ENCODE results near the gene SPSB3. TPM values are rescaled to one million over a fixed set of nuclear protein-coding genes. Genes with fewer than 3 reads are reported as not detected.

The SPSB3 gene
- total and polyA plus RNA-seq, 2 of the 13 experiments (the other 11 are each of a cell fraction or from before 2014, with no cell fraction given), result 13.2 to 21.9 TPM

DNA sequence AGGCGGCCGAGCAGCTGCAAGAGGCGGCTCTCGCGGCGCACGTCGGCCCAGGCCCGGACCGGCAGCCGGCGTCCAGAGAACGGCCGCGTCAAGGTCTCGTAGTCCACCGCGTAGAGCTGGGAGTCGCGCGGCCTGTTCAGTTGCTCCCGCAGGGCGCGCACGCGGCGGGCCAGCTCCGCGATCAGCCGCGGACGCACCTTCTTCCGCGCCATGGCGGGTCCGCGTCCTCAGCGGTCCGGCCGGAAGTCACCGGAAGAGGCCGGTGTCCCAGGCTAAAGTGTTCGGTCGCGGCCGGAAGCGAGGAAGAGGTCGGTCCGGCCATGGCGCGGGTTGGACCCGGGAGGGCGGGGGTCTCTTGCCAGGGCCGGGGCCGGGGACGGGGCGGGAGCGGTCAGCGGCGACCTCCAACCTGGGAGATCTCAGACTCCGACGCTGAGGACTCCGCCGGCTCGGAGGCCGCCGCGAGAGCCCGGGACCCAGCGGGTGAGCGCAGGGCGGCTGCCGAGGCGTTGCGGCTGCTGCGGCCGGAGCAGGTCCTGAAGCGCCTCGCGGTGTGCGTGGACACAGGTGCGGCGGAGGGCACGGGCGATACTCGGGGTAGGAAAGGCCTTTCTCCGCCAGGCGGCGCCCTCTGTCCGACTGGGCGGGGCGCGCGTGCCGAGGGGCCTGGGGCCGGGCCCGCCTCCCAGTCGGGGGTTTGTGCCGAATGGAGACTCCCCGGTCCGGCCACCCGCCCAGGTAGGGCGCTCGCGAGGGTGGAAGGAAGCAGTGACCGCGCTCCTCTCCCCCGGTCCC, 9.3 kb downstream of the SPSB3 start, which contains the start of gene MRPS34 (continued):
- TF ChIP-seq ZNF563 (CRISPR knock-in tag; IDR thresholded peaks at IDR 0.05), result no peak; the same call in 1 of the 2 replicates
- TF ChIP-seq TOPORS (CRISPR knock-in tag; IDR thresholded peaks at IDR 0.05), result peak; percentile 86
- no peak for TF ChIP-seq ZNF225 (CRISPR knock-in tag; IDR thresholded peaks at IDR 0.05)
- TF ChIP-seq ZNF790 (CRISPR knock-in tag; IDR thresholded peaks at IDR 0.05; ENCODE audit: borderline replicate concordance), result peak; percentile 10; the same call in 1 of the 2 replicates
- 0 out of 2 replicates have a peak, but pooled peaks have one; percentile 22 for TF ChIP-seq RFXANK (CRISPR knock-in tag; IDR thresholded peaks at IDR 0.05)
- peak; percentile 45 for TF ChIP-seq BCL6 (CRISPR knock-in tag; IDR thresholded peaks at IDR 0.05)
- TF ChIP-seq CAMTA2 (CRISPR knock-in tag; IDR thresholded peaks at IDR 0.05; ENCODE audit: borderline replicate concordance), result no peak
- TF ChIP-seq ESRRA (CRISPR knock-in tag; IDR thresholded peaks at IDR 0.05; ENCODE audit: low read depth), result peak; percentile 50; the same call in 1 of the 2 replicates
- TF ChIP-seq ZNF883 (CRISPR knock-in tag; IDR thresholded peaks at IDR 0.05; ENCODE audit: not compliant biosample characterization), result peak; percentile 54
- TF ChIP-seq, protein P1, sequence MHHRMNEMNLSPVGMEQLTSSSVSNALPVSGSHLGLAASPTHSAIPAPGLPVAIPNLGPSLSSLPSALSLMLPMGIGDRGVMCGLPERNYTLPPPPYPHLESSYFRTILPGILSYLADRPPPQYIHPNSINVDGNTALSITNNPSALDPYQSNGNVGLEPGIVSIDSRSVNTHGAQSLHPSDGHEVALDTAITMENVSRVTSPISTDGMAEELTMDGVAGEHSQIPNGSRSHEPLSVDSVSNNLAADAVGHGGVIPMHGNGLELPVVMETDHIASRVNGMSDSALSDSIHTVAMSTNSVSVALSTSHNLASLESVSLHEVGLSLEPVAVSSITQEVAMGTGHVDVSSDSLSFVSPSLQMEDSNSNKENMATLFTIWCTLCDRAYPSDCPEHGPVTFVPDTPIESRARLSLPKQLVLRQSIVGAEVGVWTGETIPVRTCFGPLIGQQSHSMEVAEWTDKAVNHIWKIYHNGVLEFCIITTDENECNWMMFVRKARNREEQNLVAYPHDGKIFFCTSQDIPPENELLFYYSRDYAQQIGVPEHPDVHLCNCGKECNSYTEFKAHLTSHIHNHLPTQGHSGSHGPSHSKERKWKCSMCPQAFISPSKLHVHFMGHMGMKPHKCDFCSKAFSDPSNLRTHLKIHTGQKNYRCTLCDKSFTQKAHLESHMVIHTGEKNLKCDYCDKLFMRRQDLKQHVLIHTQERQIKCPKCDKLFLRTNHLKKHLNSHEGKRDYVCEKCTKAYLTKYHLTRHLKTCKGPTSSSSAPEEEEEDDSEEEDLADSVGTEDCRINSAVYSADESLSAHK (CRISPR knock-in tag; IDR thresholded peaks at IDR 0.05; ENCODE audit: borderline replicate concordance), result no peak
- TF ChIP-seq, protein P2, sequence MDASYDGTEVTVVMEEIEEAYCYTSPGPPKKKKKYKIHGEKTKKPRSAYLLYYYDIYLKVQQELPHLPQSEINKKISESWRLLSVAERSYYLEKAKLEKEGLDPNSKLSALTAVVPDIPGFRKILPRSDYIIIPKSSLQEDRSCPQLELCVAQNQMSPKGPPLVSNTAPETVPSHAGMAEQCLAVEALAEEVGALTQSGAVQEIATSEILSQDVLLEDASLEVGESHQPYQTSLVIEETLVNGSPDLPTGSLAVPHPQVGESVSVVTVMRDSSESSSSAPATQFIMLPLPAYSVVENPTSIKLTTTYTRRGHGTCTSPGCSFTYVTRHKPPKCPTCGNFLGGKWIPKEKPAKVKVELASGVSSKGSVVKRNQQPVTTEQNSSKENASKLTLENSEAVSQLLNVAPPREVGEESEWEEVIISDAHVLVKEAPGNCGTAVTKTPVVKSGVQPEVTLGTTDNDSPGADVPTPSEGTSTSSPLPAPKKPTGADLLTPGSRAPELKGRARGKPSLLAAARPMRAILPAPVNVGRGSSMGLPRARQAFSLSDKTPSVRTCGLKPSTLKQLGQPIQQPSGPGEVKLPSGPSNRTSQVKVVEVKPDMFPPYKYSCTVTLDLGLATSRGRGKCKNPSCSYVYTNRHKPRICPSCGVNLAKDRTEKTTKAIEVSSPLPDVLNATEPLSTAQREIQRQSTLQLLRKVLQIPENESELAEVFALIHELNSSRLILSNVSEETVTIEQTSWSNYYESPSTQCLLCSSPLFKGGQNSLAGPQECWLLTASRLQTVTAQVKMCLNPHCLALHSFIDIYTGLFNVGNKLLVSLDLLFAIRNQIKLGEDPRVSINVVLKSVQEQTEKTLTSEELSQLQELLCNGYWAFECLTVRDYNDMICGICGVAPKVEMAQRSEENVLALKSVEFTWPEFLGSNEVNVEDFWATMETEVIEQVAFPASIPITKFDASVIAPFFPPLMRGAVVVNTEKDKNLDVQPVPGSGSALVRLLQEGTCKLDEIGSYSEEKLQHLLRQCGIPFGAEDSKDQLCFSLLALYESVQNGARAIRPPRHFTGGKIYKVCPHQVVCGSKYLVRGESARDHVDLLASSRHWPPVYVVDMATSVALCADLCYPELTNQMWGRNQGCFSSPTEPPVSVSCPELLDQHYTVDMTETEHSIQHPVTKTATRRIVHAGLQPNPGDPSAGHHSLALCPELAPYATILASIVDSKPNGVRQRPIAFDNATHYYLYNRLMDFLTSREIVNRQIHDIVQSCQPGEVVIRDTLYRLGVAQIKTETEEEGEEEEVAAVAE (CRISPR knock-in tag; IDR thresholded peaks at IDR 0.05; ENCODE audit: borderline replicate concordance), result no peak; the same call in 1 of the 2 replicates
- TF ChIP-seq ZSCAN30 (CRISPR knock-in tag; IDR thresholded peaks at IDR 0.05), result no peak
- TF ChIP-seq POLR2A (IDR thresholded peaks at IDR 0.05; ENCODE audit: insufficient read depth in 1 of 2, low read depth in 2 of 2, low read length in 2 of 2), result peak; percentile 73 to 86
- no peak for TF ChIP-seq ZNF652 (CRISPR knock-in tag; IDR thresholded peaks at IDR 0.05; ENCODE audit: borderline replicate concordance, low read depth)
- TF ChIP-seq NR1H2 (CRISPR knock-in tag; IDR thresholded peaks at IDR 0.05; ENCODE audit: borderline replicate concordance, low read depth), result peak; percentile 73; the same call in 1 of the 2 replicates
- TF ChIP-seq GPN1 (CRISPR knock-in tag; IDR thresholded peaks at IDR 0.05; ENCODE audit: borderline replicate concordance), result 0 out of 2 replicates have a peak, but pooled peaks have one; percentile 20
- TF ChIP-seq CHD4 (IDR thresholded peaks at IDR 0.05; ENCODE audit: borderline replicate concordance, low read length), result no peak
- peak; percentile 89; the same call in 1 of the 2 replicates for TF ChIP-seq ZSCAN20 (CRISPR knock-in tag; IDR thresholded peaks at IDR 0.05; ENCODE audit: borderline replicate concordance)
- no peak for TF ChIP-seq ZFAT (CRISPR knock-in tag; conservative IDR thresholded peaks at IDR 0.05)
- peak; percentile 79 for TF ChIP-seq KDM5A (IDR thresholded peaks at IDR 0.05; ENCODE audit: borderline replicate concordance, low read length)
- peak; percentile 89 for TF ChIP-seq ZNF30 (CRISPR knock-in tag; IDR thresholded peaks at IDR 0.05)
- TF ChIP-seq ZFP90 (CRISPR knock-in tag; IDR thresholded peaks at IDR 0.05; ENCODE audit: borderline replicate concordance), result peak; percentile 86

Data from HepG2 (cell line).